OCI-LY3 (cell line): ENCODE measurements around the gene NCAPG2.

Experiments
- EZH2phosphoT487 ChIP-seq: fragments of 200-600 bp; shearing (Covaris generic); IDR thresholded peaks from 2 replicates; pipeline ENCODE4 v1.6.1; 2018; ENCODE audit warnings: antibody characterized with exemption, mixed run types, low read depth
- TF ChIP-seq, protein P1 (sequence below): fragments of 200-600, 300-600 bp; sonication (generic); IDR thresholded peaks from 2 replicates; pipeline ENCODE4 v1.5.1; 2014; ENCODE audit warnings: antibody characterized with exemption, low read length, low read depth

DNA sequence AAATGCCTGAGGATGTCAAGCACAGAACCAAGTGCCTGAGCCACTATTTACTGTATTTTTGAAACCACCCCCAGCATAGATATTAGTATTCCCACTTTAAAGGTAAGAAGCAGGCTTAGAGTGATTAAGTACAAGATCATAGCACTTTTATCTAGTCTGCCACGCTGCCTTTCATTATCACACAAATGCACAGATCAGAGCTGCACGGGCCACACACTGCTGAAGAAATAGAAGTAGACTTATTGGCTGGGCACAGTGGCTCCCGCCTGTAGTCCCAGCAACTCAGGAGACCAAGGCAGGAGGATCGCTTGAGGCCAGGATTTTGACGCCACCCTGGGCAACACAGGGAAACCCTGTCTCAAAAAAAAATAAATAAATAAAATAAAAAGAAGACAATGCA lies 38.2 kb downstream of the NCAPG2 start:
- TF ChIP-seq, protein P1, sequence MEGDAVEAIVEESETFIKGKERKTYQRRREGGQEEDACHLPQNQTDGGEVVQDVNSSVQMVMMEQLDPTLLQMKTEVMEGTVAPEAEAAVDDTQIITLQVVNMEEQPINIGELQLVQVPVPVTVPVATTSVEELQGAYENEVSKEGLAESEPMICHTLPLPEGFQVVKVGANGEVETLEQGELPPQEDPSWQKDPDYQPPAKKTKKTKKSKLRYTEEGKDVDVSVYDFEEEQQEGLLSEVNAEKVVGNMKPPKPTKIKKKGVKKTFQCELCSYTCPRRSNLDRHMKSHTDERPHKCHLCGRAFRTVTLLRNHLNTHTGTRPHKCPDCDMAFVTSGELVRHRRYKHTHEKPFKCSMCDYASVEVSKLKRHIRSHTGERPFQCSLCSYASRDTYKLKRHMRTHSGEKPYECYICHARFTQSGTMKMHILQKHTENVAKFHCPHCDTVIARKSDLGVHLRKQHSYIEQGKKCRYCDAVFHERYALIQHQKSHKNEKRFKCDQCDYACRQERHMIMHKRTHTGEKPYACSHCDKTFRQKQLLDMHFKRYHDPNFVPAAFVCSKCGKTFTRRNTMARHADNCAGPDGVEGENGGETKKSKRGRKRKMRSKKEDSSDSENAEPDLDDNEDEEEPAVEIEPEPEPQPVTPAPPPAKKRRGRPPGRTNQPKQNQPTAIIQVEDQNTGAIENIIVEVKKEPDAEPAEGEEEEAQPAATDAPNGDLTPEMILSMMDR = no peak
- no peak for TF ChIP-seq EZH2phosphoT487
